ENCODE results near the gene NEK1.

Gene NEK1

GRCh38 chr4:169417629-169418282, 194.6 kb downstream of the NEK1 start:
- DNase-seq (ENCODE audit: low spot score): no peak

- DNase-seq (ENCODE audit: low spot score): no peak
These were observed 195.4 kb downstream of the NEK1 start for GRCh38 chr4:169416997-169417396.

- DNase-seq (ENCODE audit: low spot score): no peak
These were observed 195.9 kb downstream of the NEK1 start for GRCh38 chr4:169416461-169416860.

- DNase-seq (ENCODE audit: low spot score): no peak
These were observed 197.5 kb downstream of the NEK1 start for GRCh38 chr4:169414913-169415312.

GRCh38 chr4:169412046-169412445, 200.3 kb downstream of the NEK1 start:
- DNase-seq (ENCODE audit: low spot score): no peak

GRCh38 chr4:169410839-169411770, 201.3 kb downstream of the NEK1 start:
- DNase-seq (ENCODE audit: low spot score): no peak

GRCh38 chr4:169407217-169407845, 205.1 kb downstream of the NEK1 start:
- no peak for DNase-seq (ENCODE audit: low spot score)

- no peak for DNase-seq (ENCODE audit: low spot score)
These were observed 207.4 kb downstream of the NEK1 start for GRCh38 chr4:169404960-169405359.

GRCh38 chr4:169400832-169401231, 211.6 kb downstream of the NEK1 start:
- DNase-seq (ENCODE audit: low spot score): no peak

GRCh38 chr4:169399976-169400767, 212.2 kb downstream of the NEK1 start:
- DNase-seq (ENCODE audit: low spot score): no peak

GRCh38 chr4:169398316-169398715, 214.1 kb downstream of the NEK1 start:
- no peak for DNase-seq (ENCODE audit: low spot score)

GRCh38 chr4:169397762-169398161, 214.6 kb downstream of the NEK1 start:
- DNase-seq (ENCODE audit: low spot score): no peak

- DNase-seq (ENCODE audit: low spot score): no peak
These were observed 227.0 kb downstream of the NEK1 start for GRCh38 chr4:169385376-169385775.

GRCh38 chr4:169384779-169385178, 227.6 kb downstream of the NEK1 start:
- no peak for DNase-seq (ENCODE audit: low spot score)

GRCh38 chr4:169383724-169384123, 228.7 kb downstream of the NEK1 start:
- DNase-seq (ENCODE audit: low spot score): no peak

- no peak for DNase-seq (ENCODE audit: low spot score)
These were observed 232.7 kb downstream of the NEK1 start for GRCh38 chr4:169379688-169380087.

GRCh38 chr4:169377367-169377766, 235.0 kb downstream of the NEK1 start:
- no peak for DNase-seq (ENCODE audit: low spot score)

GRCh38 chr4:169376421-169376820, 236.0 kb downstream of the NEK1 start:
- DNase-seq (ENCODE audit: low spot score): no peak

GRCh38 chr4:169372791-169373190, 239.6 kb downstream of the NEK1 start:
- DNase-seq (ENCODE audit: low spot score): no peak

GRCh38 chr4:169369634-169370033, 242.7 kb downstream of the NEK1 start:
- DNase-seq (ENCODE audit: low spot score): no peak

- DNase-seq (ENCODE audit: low spot score): no peak
These were observed 244.6 kb downstream of the NEK1 start for GRCh38 chr4:169367826-169368225.

GRCh38 chr4:169366821-169367220, 245.6 kb downstream of the NEK1 start:
- no peak for DNase-seq (ENCODE audit: low spot score)
